Mesenchymal stem cell (in vitro differentiated cells and primary cell): ENCODE results near the gene TRIM24.
"Not testable (repeated sequence)": the region's sequence is repeated elsewhere in the genome, so short reads cannot be mapped to it uniquely, and the experiment has no call there.

ENCODE experiments used
- DNase-seq: peaks from one replicate; pipeline ENCODE4 v3.0.0-alpha.2; 2013
- H2AFZ ChIP-seq: one replicate; pipeline ENCODE4 v1.6.1; 2013; ENCODE audit warnings: low read depth, mild to moderate bottlenecking, control low read depth, inconsistent platforms, low read length, moderate library complexity
- H2AK5ac ChIP-seq: 2 replicates; pipeline ENCODE4 v1.6.1; 2013; ENCODE audit warnings: low read length, moderate library complexity, mild to moderate bottlenecking, inconsistent platforms; ENCODE audit not compliant: severe bottlenecking
- H2BK120ac ChIP-seq: one replicate; pipeline ENCODE4 v1.6.1; 2013; ENCODE audit warnings: low read depth, mild to moderate bottlenecking, inconsistent platforms, low read length, moderate library complexity
- H2BK12ac ChIP-seq, 2 experiments: one replicate each; pipeline ENCODE4 v1.6.1; 2013; ENCODE audit warnings: inconsistent platforms in 2 of 2, low read length in 2 of 2, mild to moderate bottlenecking in 2 of 2, moderate library complexity in 2 of 2, control low read depth in 1 of 2
- H2BK15ac ChIP-seq: one replicate; pipeline ENCODE4 v1.6.1; 2013; ENCODE audit warnings: mild to moderate bottlenecking, low read depth, inconsistent platforms; ENCODE audit not compliant: poor library complexity, severe bottlenecking
- H2BK5ac ChIP-seq: 2 replicates; pipeline ENCODE4 v1.6.1; 2013; ENCODE audit warnings: low read depth, mild to moderate bottlenecking, low read length, control low read depth, inconsistent platforms; ENCODE audit not compliant: poor library complexity, severe bottlenecking
- H3K14ac ChIP-seq, 2 experiments: one replicate each; pipeline ENCODE4 v1.6.1; 2013; ENCODE audit warnings: inconsistent platforms in 2 of 2, low read length in 2 of 2, control low read depth in 1 of 2, mild to moderate bottlenecking in 1 of 2, moderate library complexity in 1 of 2
- H3K18ac ChIP-seq, 2 experiments: one replicate each; pipeline ENCODE4 v1.6.1; 2013; ENCODE audit warnings: inconsistent platforms in 2 of 2, low read length in 2 of 2, control low read depth in 1 of 2, low read depth in 1 of 2, mild to moderate bottlenecking in 1 of 2
- H3K23ac ChIP-seq, 2 experiments: one replicate each; pipeline ENCODE4 v1.6.1; 2013; ENCODE audit warnings: inconsistent platforms in 2 of 2, low read length in 2 of 2, mild to moderate bottlenecking in 2 of 2, moderate library complexity in 2 of 2, control low read depth in 1 of 2
- H3K27ac ChIP-seq: 2 replicates; pipeline ENCODE4 v1.5.1; 2013; ENCODE audit warnings: mild to moderate bottlenecking, moderate library complexity, low read length, control low read depth, inconsistent platforms; ENCODE audit not compliant: poor library complexity, severe bottlenecking
- H3K27me3 ChIP-seq, 2 experiments: 2 replicates each; pipeline versions ENCODE4 v1.6.1 to v1.7.0; 2013; ENCODE audit warnings: low read length in 2 of 2, mild to moderate bottlenecking in 2 of 2, moderate library complexity in 2 of 2, control low read depth in 1 of 2, inconsistent platforms in 1 of 2; ENCODE audit not compliant: control insufficient read depth in 1 of 2, insufficient read depth in 1 of 2
- H3K36me3 ChIP-seq, 2 experiments: 2 replicates each; pipeline versions ENCODE4 v1.6.1 to v1.7.0; 2013; ENCODE audit warnings: low read length in 2 of 2, control low read depth in 1 of 2, inconsistent platforms in 1 of 2, low read depth in 1 of 2, mild to moderate bottlenecking in 1 of 2; ENCODE audit not compliant: insufficient read depth in 2 of 2, control insufficient read depth in 1 of 2
- H3K4ac ChIP-seq, 2 experiments: one replicate each; pipeline ENCODE4 v1.6.1; 2013; ENCODE audit warnings: inconsistent platforms in 2 of 2, low read length in 2 of 2, mild to moderate bottlenecking in 2 of 2, moderate library complexity in 2 of 2, control low read depth in 1 of 2, low read depth in 1 of 2
- H3K4me1 ChIP-seq: 2 replicates; pipeline ENCODE4 v1.6.1; 2013; ENCODE audit warnings: low read depth, low read length, control low read depth; ENCODE audit not compliant: control insufficient read depth, insufficient read depth
- H3K4me2 ChIP-seq: 2 replicates; pipeline ENCODE4 v1.6.1; 2013; ENCODE audit warnings: low read length, mild to moderate bottlenecking, inconsistent platforms; ENCODE audit not compliant: poor library complexity, severe bottlenecking
- H3K4me3 ChIP-seq, 2 experiments: 2 replicates each; pipeline versions ENCODE4 v1.5.1 to v1.7.0; 2013; ENCODE audit warnings: low read length in 2 of 2, mild to moderate bottlenecking in 2 of 2, control low read depth in 1 of 2, low read depth in 1 of 2; ENCODE audit not compliant: insufficient read depth in 1 of 2
- H3K79me1 ChIP-seq: replicated peaks from 2 replicates; pipeline ENCODE4 v1.6.1; 2013; ENCODE audit warnings: mild to moderate bottlenecking, control low read depth, low read length, inconsistent platforms; ENCODE audit not compliant: poor library complexity, severe bottlenecking
- H3K9ac ChIP-seq: 2 replicates; pipeline ENCODE4 v1.7.0; 2013; ENCODE audit warnings: mild to moderate bottlenecking, low read length, moderate library complexity
- H3K9me3 ChIP-seq: 2 replicates; pipeline ENCODE4 v1.7.0; 2013; ENCODE audit warnings: mild to moderate bottlenecking, low read length; ENCODE audit not compliant: control insufficient read depth
- H4K8ac ChIP-seq: one replicate; pipeline ENCODE4 v1.6.1; 2013; ENCODE audit warnings: inconsistent platforms, mild to moderate bottlenecking, low read length, moderate library complexity
- H4K91ac ChIP-seq: one replicate; pipeline ENCODE4 v1.6.1; 2013; ENCODE audit warnings: mild to moderate bottlenecking, low read length, inconsistent platforms
- WGBS: methylation state at CpG from one replicate; pipeline ENCODE4 v1.1.7; 2013; ENCODE audit warnings: mixed read lengths; 5-methylcytosine and 5-hydroxymethylcytosine counted together

Gene TRIM24

DNA sequence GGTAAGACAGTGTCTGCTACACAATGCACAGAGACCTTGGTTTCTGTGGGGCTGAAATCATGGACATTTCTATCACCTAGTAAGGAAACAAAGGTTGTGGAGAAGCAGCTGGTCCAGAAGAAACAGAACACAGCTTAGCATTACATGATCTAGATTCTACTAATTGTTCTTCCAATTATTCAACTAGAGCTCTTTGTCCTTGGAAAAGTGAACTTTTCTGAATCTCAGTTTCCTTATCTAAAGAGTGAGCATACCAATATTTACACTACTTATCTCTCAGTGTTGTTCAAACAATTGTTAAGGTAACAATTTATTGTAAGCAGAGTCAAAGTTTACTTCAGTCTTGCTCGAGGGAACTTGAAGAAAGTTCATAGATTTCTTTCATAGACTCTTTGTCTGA is 42.3 kb upstream of the TRIM24 start:
- Histone ChIP-seq H3K4me2 (no peak overlapping the region), H3K18ac (no peak overlapping the region), H2AK5ac (no peak overlapping the region), H3K4me3 (no peak overlapping the region), H3K27ac (no peak overlapping the region), H4K91ac (no peak overlapping the region), H4K8ac (no peak overlapping the region), H3K4ac (no peak overlapping the region), H3K79me1 (no peaks in the 10 kb centered on the region), H2BK120ac (no peak overlapping the region), H3K36me3 (no peaks in the 10 kb centered on the region), H3K23ac (no peak overlapping the region), H3K9ac (no peak overlapping the region), H3K9me3 (peaks cover 10% of the 10 kb centered on the region), H2BK15ac (no peak overlapping the region), H3K4me1 (no peaks in the 10 kb centered on the region), H2BK12ac (no peak overlapping the region), H2BK5ac (no peak overlapping the region), H3K14ac (no peak overlapping the region), H3K27me3 (no peaks in the 10 kb centered on the region), H2AFZ (no peak overlapping the region)
- DNase-seq, result no peak
- 100% methylated on average over 1 of the region's 1 CpG for WGBS

- not testable (repeated sequence) for H3K4ac ChIP-seq, H3K4me1 ChIP-seq, H2AFZ ChIP-seq, H2BK5ac ChIP-seq, H2BK120ac ChIP-seq, H4K91ac ChIP-seq, H3K27me3 ChIP-seq, H2BK15ac ChIP-seq, H3K18ac ChIP-seq, H3K4me2 ChIP-seq, H3K14ac ChIP-seq, H3K9ac ChIP-seq, H2AK5ac ChIP-seq, H3K79me1 ChIP-seq, H3K27ac ChIP-seq, H3K23ac ChIP-seq, H3K4me3 ChIP-seq, H4K8ac ChIP-seq, DNase-seq, H2BK12ac ChIP-seq, H3K36me3 ChIP-seq
- H3K9me3 ChIP-seq, result peaks cover 10% of the 10 kb centered on the region
- no CpG with 5 or more reads among the region's 1 CpG for WGBS
These were observed 41.7 kb upstream of the TRIM24 start for GRCh38 chr7:138418403-138418802.

DNA sequence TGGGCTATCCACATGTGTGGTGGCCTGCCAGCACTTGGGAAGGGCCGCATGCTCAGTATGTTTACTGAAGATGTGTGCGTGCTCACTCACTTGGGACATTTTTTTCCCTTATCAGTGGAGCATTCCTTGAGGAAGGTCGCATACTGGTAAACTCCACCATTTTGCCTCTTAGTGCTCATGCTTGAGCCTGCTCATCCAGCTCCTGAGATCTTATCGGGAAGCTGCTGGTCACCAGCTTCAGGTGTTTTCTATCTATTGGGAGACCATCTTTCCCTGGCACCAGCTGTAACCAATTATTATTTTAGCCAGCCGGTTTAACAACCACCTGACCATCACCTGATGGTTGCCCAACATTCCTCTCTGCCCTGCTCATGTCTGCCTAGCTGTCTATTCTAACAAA is 35.0 kb upstream of the TRIM24 start:
- Histone ChIP-seq H2BK12ac (no peak overlapping the region), H2BK5ac (no peak overlapping the region), H3K9me3 (peaks cover 22% of the 10 kb centered on the region), H3K27ac (no peak overlapping the region), H3K4me3 (no peak overlapping the region), H3K14ac (no peak overlapping the region), H2AK5ac (no peak overlapping the region), H3K79me1 (no peaks in the 10 kb centered on the region), H4K91ac (no peak overlapping the region), H3K18ac (no peak overlapping the region), H3K4me2 (no peak overlapping the region), H3K4me1 (no peaks in the 10 kb centered on the region), H3K4ac (no peak overlapping the region), H2BK15ac (no peak overlapping the region), H3K27me3 (no peaks in the 10 kb centered on the region), H2AFZ (no peak overlapping the region), H3K9ac (no peak overlapping the region), H4K8ac (no peak overlapping the region), H2BK120ac (no peak overlapping the region), H3K23ac (no peak overlapping the region), H3K36me3 (no peaks in the 10 kb centered on the region)
- WGBS, result 88% methylated on average over 5 of the region's 5 CpGs
- no peak for DNase-seq

DNA sequence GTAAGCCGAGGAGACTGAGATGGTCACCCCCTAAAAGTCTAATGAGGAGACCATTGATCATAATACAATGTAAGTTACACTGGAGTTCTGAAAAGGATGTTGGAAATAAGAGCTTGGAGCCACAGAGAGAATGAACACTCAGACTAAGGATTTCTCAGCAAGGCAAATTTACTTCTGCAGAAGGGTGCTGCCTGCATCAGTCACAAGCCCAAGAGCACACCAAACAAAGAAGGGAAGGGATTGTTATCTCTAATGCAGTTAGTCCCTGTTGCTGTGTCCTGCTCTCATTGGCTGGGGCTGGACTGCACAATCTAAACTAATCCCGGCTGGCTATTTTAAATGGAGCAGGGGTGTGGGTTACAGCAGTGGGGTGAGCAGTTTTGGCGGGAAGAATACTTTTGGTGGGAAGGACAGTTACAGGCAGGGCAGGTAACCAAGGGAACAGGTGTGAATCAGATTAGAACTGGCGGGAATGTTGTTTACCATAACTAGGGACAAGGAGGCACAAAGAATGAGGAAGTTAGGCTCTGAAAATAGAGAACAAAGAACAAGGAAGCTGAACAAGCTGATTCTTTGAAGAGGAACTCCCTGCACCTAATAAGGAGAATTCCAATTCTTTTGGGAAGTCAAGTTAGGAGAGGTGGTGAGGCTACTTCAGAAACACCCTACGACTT is 30.3 kb upstream of the TRIM24 start:
- Histone ChIP-seq H3K79me1 (no peaks in the 10 kb centered on the region), H3K18ac (no peak overlapping the region), H3K9ac (no peak overlapping the region), H4K91ac (no peak overlapping the region), H3K14ac (no peak overlapping the region), H2BK5ac (no peak overlapping the region), H3K4me1 (no peaks in the 10 kb centered on the region), H2AK5ac (no peak overlapping the region), H2BK120ac (no peak overlapping the region), H3K27me3 (no peaks in the 10 kb centered on the region), H3K4me3 (no peak overlapping the region), H3K9me3 (peaks cover 37% of the 10 kb centered on the region), H4K8ac (no peak overlapping the region), H2BK15ac (no peak overlapping the region), H3K36me3 (no peaks in the 10 kb centered on the region), H2AFZ (no peak overlapping the region), H2BK12ac (no peak overlapping the region), H3K27ac (no peak overlapping the region), H3K4ac (no peak overlapping the region), H3K23ac (no peak overlapping the region), H3K4me2 (no peak overlapping the region)
- 72% methylated on average over 5 of the region's 5 CpGs for WGBS
- no peak for DNase-seq
